GM18951 (cell line): Measurements from ENCODE around the gene WNT4.

ENCODE experiments used
- POLR2A ChIP-seq: IDR thresholded peaks from 4 replicates; pipeline ENCODE4 v1.6.1; 2011; ENCODE audit warnings: mild to moderate bottlenecking; ENCODE audit not compliant: insufficient read length, insufficient read depth; ENCODE audit errors: extremely low read depth
- in situ Hi-C: fragments of 300-500 bp; cut with MboI; formaldehyde crosslinking; loops from one replicate; pipeline ENCODE4 v1.12.0; 2022; ENCODE audit warnings: low sequenced_read_pairs, mixed read lengths, inconsistent platforms; ENCODE audit not compliant: unreplicated experiment

Gene WNT4

GRCh38 chr1:22118291-22118992, 24.5 kb downstream of the WNT4 start:
- in situ Hi-C loops = no loop called here
- TF ChIP-seq POLR2A = no peak

GRCh38 chr1:22117851-22118250, 25.0 kb downstream of the WNT4 start:
- no peak for TF ChIP-seq POLR2A
- in situ Hi-C loops = no loop called here

- in situ Hi-C loops = no loop called here
- no peak for TF ChIP-seq POLR2A
These were observed 25.7 kb downstream of the WNT4 start for GRCh38 chr1:22117238-22117637.

GRCh38 chr1:22115286-22115685, 27.6 kb downstream of the WNT4 start:
- in situ Hi-C loops = no loop called here
- TF ChIP-seq POLR2A = no peak

- in situ Hi-C loops = no loop called here
- no peak for TF ChIP-seq POLR2A
These were observed 28.5 kb downstream of the WNT4 start for GRCh38 chr1:22114083-22115012.

- in situ Hi-C loops = no loop called here
- no peak for TF ChIP-seq POLR2A
These were observed 30.3 kb downstream of the WNT4 start for GRCh38 chr1:22112554-22112953.

- no peak for TF ChIP-seq POLR2A
- in situ Hi-C loops = no loop called here
These were observed 31.3 kb downstream of the WNT4 start for GRCh38 chr1:22111620-22112019.

GRCh38 chr1:22111115-22111514, 31.8 kb downstream of the WNT4 start:
- in situ Hi-C loops = no loop called here
- no peak for TF ChIP-seq POLR2A

GRCh38 chr1:22110016-22110415, 32.9 kb downstream of the WNT4 start:
- in situ Hi-C loops = no loop called here
- TF ChIP-seq POLR2A = no peak

DNA sequence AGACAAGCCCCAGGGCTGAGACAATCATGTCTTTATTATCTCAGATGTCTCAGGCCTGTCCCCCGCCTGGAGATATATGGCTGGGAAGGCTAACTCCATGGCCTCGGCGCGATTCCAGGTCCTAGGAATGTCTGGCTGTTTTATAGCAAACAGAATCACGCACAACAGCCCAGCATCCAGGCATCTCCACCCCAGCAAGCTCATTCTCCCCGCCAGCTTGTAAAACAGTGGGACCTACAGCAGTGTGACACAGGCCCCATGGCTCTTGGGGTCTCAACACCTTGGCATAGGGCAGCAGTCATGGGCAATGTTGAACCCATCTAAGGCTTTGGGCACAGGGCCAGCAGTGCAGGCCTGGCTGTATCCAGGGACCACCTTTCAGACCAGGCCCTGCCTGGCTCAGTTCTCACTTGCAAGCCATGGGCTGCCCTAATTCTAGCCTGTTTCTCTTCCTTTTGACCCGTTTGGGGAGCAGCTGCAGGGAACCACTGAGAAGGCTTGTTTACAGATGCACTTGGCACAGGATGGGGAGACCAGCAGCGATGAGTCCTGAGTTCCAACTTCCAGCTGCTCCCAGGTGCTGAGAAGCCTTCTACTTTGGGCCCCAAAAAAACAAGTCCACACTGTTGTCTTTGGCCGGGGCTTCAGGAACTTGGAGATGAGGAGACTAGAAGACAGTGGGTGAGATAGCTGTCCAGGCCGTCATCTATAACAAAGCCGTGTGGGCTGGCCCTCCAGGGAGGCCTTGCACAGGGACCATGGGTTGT, 34.4 kb downstream of the WNT4 start:
- in situ Hi-C loops = no loop called here

DNA sequence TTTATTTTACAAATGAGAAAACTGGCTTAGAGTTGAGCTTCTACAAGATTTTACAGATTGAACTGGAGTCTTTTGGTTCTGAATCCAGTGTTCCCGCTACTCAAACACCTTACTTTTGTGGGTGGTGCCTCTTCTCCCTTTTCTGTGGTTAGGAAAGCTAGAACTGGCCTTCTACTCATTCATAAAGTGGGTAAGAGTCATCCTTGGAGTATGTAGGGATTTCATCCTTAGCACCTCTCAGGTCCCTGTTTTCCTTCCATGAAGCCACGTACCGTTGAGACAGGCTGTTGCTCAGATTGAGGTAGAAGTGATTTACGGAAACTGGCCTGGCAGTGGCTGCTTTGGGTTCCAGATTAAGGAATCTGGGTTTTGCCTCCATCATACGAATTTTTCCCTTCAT, 35.8 kb downstream of the WNT4 start:
- in situ Hi-C loops = no loop called here
- TF ChIP-seq POLR2A = no peak

More for the DNA sequence above, 34.4 kb downstream of the WNT4 start:
- TF ChIP-seq POLR2A = no peak

DNA sequence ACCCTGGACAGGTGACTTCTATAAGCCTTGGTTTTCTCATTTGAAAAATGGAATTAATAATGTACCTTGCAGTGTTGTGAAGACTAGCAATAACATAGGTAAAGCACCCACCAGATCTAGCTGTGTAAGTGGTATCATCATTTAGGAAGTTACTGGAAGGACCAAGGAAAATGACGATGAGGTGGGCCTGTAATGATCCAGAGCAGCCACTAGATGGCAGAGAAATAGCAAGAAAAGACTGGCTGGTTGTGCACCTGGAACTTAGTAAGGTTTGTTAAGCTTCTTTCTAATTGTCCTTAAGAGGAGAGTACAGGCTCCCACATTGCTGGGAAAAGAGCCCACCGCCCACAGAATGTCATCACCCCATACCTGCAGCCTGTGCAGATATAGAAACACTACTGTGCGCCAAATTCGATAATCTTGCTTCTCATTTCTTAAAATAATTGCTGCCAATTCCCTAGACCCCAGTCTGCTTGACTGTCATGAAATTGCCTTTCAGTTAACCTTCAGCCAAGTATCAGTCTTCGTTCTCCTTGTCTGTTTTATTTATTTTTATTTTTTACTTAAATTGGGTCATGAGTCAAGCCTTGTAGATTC, 37.2 kb downstream of the WNT4 start:
- TF ChIP-seq POLR2A = no peak
- in situ Hi-C loops = no loop called here
